ENCODE results near the gene PDE4B. TPM values are rescaled to one million over a fixed set of nuclear protein-coding genes. Genes with fewer than 3 reads are reported as not detected.

Gene PDE4B
- total and polyA plus RNA-seq, 12 donors: 2.0 to 63.2 (median 15.3) TPM

GRCh38 chr1:66366634-66367033, 573.9 kb downstream of the PDE4B start:
- no peak for DNase-seq
- no peak for ATAC-seq
- H3K27ac ChIP-seq: peak overlapping the region in 2 of 10 donors; percentile 28 to 40
- peaks cover 0 to 100% (median 47%) of the 10 kb centered on the region in 9 donors for H3K36me3 ChIP-seq
- no peaks in the 10 kb centered on the region for H3K9me3 ChIP-seq
- intact Hi-C loops (cut with DNase I): no loop called here
- peaks cover 0 to 51% (median 11%) of the 10 kb centered on the region in 9 donors for H3K4me1 ChIP-seq
- TF ChIP-seq, protein P1, sequence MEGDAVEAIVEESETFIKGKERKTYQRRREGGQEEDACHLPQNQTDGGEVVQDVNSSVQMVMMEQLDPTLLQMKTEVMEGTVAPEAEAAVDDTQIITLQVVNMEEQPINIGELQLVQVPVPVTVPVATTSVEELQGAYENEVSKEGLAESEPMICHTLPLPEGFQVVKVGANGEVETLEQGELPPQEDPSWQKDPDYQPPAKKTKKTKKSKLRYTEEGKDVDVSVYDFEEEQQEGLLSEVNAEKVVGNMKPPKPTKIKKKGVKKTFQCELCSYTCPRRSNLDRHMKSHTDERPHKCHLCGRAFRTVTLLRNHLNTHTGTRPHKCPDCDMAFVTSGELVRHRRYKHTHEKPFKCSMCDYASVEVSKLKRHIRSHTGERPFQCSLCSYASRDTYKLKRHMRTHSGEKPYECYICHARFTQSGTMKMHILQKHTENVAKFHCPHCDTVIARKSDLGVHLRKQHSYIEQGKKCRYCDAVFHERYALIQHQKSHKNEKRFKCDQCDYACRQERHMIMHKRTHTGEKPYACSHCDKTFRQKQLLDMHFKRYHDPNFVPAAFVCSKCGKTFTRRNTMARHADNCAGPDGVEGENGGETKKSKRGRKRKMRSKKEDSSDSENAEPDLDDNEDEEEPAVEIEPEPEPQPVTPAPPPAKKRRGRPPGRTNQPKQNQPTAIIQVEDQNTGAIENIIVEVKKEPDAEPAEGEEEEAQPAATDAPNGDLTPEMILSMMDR (IDR thresholded peaks at IDR 0.05): no peak
- no peaks in the 10 kb centered on the region for H3K27me3 ChIP-seq
- H3K4me3 ChIP-seq: no peak overlapping the region

DNA sequence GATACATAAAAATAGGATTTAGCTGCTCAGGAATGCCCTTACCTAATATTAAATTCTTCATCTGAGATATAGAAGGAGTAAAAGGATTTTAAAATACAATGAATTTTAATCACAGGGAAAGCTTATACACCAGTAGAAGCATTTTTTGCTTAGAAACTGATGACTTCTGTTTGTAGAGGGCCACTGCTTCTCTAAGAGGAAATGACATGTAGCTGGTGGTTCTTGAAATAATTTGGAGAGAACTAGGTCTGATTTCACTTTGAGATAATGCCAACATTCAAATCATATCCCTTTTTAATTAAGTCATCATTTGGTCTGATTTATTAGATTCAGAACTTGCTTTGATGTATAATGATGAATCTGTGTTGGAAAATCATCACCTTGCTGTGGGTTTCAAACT, 574.7 kb downstream of the PDE4B start:
- ATAC-seq: no peak
- H3K27ac ChIP-seq: peak overlapping the region in 4 of 10 donors; percentile 8 to 40 (median 25)
- no peaks in the 10 kb centered on the region for H3K27me3 ChIP-seq
- peaks cover 0 to 100% (median 47%) of the 10 kb centered on the region in 9 donors for H3K36me3 ChIP-seq
- DNase-seq: no peak
- no peak overlapping the region for H3K4me3 ChIP-seq
- TF ChIP-seq, protein P1 (IDR thresholded peaks at IDR 0.05): no peak
- peaks cover 0 to 59% (median 14%) of the 10 kb centered on the region in 9 donors for H3K4me1 ChIP-seq
- H3K9me3 ChIP-seq: no peaks in the 10 kb centered on the region
- intact Hi-C loops (cut with DNase I): no loop called here

- H3K27ac ChIP-seq: peak overlapping the region in 4 of 10 donors; percentile 8 to 40 (median 28)
- intact Hi-C loops (cut with DNase I): no loop called here
- peaks cover 0 to 68% (median 14%) of the 10 kb centered on the region in 9 donors for H3K4me1 ChIP-seq
- no peak for DNase-seq
- 66 to 77% methylated on average over 5 of the region's 5 CpGs for WGBS, 2 donors
- H3K4me3 ChIP-seq: no peak overlapping the region
- H3K9me3 ChIP-seq: no peaks in the 10 kb centered on the region
- peaks cover 0 to 100% (median 49%) of the 10 kb centered on the region in 9 donors for H3K36me3 ChIP-seq
- H3K27me3 ChIP-seq: no peaks in the 10 kb centered on the region
- TF ChIP-seq, protein P1 (IDR thresholded peaks at IDR 0.05): no peak
- ATAC-seq: peak in 2 of 8 donors; percentile 21 to 46
These were observed 575.6 kb downstream of the PDE4B start for GRCh38 chr1:66368261-66368660.

DNA sequence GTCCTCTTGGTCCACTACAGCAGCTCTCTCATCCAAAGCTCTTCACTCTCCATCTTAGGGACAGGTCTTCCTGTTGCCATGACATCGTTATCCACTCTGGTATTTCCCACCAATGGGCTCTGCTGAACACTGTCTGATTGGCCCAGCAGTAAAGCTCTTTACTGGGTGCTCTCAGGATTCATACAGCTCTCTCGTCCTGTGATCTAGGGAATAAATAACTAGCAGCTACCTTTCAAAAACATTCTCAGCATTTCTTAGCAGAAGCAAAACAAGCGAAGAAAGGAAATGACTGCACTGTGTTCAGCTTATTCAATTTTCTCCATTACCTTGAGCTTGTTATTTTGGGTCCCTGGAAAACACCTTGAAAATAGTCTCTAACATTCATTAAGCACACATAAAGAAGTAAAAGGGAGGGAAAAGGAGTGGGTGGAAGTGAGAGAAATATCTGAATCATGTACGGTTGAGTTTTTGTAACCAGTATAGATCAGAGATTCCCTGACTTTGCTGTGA, 577.8 kb downstream of the PDE4B start:
- Histone ChIP-seq H3K9me3 (no peaks in the 10 kb centered on the region), H3K36me3 (peaks cover 0 to 86% (median 28%) of the 10 kb centered on the region in 9 donors), H3K27me3 (no peaks in the 10 kb centered on the region), H3K27ac (peak overlapping the region in 6 of 10 donors; percentile 15 to 60 (median 38)), H3K4me3 (no peak overlapping the region), H3K4me1 (peaks cover 0 to 88% (median 23%) of the 10 kb centered on the region in 9 donors)
- no peak for DNase-seq
- intact Hi-C loops (cut with DNase I): no loop called here
- TF ChIP-seq, protein P1 (IDR thresholded peaks at IDR 0.05): no peak
- 67 to 72% methylated on average over 4 of the region's 4 CpGs for WGBS, 2 donors
- ATAC-seq: no peak
